WTC11 (cell line): ENCODE results near the gene ACP4. TPM values are rescaled to one million over a fixed set of nuclear protein-coding genes. Genes with fewer than 3 reads are reported as not detected.

ENCODE experiments used
- ATAC-seq: fragments of 200-7000 bp; cut with Tn5 transposase; 2 replicates; pipeline ENCODE4 v1.10.0; 2021; ENCODE audit warnings: mild to moderate bottlenecking, moderate library complexity
- CTCF ChIA-PET: fragments of 300-600 bp; sonication (Branson Sonifier 250); formaldehyde crosslinking; loops from one replicate; lab custom pipeline; 2021; ENCODE audit warnings: antibody characterized with exemption; lab: Charles Lee
- POLR2A ChIA-PET: fragments of 350-600 bp; sonication (Branson Sonifier 250); formaldehyde crosslinking; loops from one replicate; lab custom pipeline; 2021; ENCODE audit warnings: antibody characterized with exemption; lab: Charles Lee
- DNase-seq: peaks from one replicate; pipeline ENCODE4 v3.0.0; 2021; ENCODE audit warnings: low spot score
- H3K27ac Mint-ChIP-seq: 2 replicates; pipeline ENCODE4 v1.8.0; 2021; ENCODE audit warnings: mixed read lengths
- H3K27me3 Mint-ChIP-seq: 2 replicates; pipeline ENCODE4 v1.8.0; 2021; ENCODE audit warnings: low read depth, mild to moderate bottlenecking, moderate library complexity, mixed read lengths
- H3K36me3 Mint-ChIP-seq: 2 replicates; pipeline ENCODE4 v1.8.0; 2021; ENCODE audit warnings: mixed read lengths
- H3K4me1 Mint-ChIP-seq: 2 replicates; pipeline ENCODE4 v1.8.0; 2022; ENCODE audit warnings: mixed read lengths
- H3K4me3 Mint-ChIP-seq: 2 replicates; pipeline ENCODE4 v1.8.0; 2021; ENCODE audit warnings: mild to moderate bottlenecking, moderate library complexity, mixed read lengths
- H3K9me3 Mint-ChIP-seq: 2 replicates; pipeline ENCODE4 v1.8.0; 2021; ENCODE audit warnings: mixed read lengths
- AR ChIP-seq: fragments of 250-450 bp; sonication (Bioruptor Pico); IDR thresholded peaks from 2 replicates; pipeline ENCODE4 v1.9.0; 2021; ENCODE audit warnings: mild to moderate bottlenecking
- ARID4B ChIP-seq: sonication (generic); formaldehyde crosslinking; IDR thresholded peaks from 2 replicates; pipeline ENCODE4 v1.8.0; 2023; ENCODE audit warnings: missing genetic modification reagents, mild to moderate bottlenecking, borderline replicate concordance
- ATF3 ChIP-seq: sonication (generic); formaldehyde crosslinking; conservative IDR thresholded peaks from 2 replicates; pipeline ENCODE4 v1.8.1; 2022; ENCODE audit warnings: mild to moderate bottlenecking, missing genetic modification reagents
- EMX1 ChIP-seq: fragments of 250-450 bp; sonication (Bioruptor Pico); IDR thresholded peaks from 2 replicates; pipeline ENCODE4 v1.8.0; 2021; ENCODE audit warnings: mild to moderate bottlenecking
- ERG ChIP-seq: fragments of 250-450 bp; sonication (Bioruptor Pico); IDR thresholded peaks from 2 replicates; pipeline ENCODE4 v1.8.0; 2021; ENCODE audit warnings: mild to moderate bottlenecking
- ESRRA ChIP-seq: sonication (generic); formaldehyde crosslinking; IDR thresholded peaks from 2 replicates; pipeline ENCODE4 v1.8.1; 2022; ENCODE audit warnings: mild to moderate bottlenecking, missing genetic modification reagents, borderline replicate concordance
- HMGXB4 ChIP-seq: sonication (generic); formaldehyde crosslinking; IDR thresholded peaks from 2 replicates; pipeline ENCODE4 v1.8.1; 2023; ENCODE audit warnings: mild to moderate bottlenecking, moderate library complexity, missing genetic modification reagents
- MYBL2 ChIP-seq: sonication (generic); formaldehyde crosslinking; IDR thresholded peaks from 2 replicates; pipeline ENCODE4 v1.8.1; 2023; ENCODE audit warnings: mild to moderate bottlenecking, moderate library complexity, missing genetic modification reagents
- NFATC4 ChIP-seq: fragments of 250-450 bp; sonication (Bioruptor Pico); IDR thresholded peaks from 2 replicates; pipeline ENCODE4 v1.9.0; 2021; ENCODE audit warnings: mild to moderate bottlenecking
- NFE2L1 ChIP-seq: sonication (generic); formaldehyde crosslinking; IDR thresholded peaks from 2 replicates; pipeline ENCODE4 v1.8.1; 2023; ENCODE audit warnings: missing genetic modification reagents
- NR1H2 ChIP-seq: sonication (generic); formaldehyde crosslinking; IDR thresholded peaks from 2 replicates; pipeline ENCODE4 v1.9.0; 2021; ENCODE audit warnings: mild to moderate bottlenecking, moderate library complexity, missing genetic modification reagents
- NR3C1 ChIP-seq: sonication (generic); formaldehyde crosslinking; conservative IDR thresholded peaks from 2 replicates; pipeline ENCODE4 v1.8.1; 2023; ENCODE audit warnings: low read depth, mild to moderate bottlenecking, missing genetic modification reagents
- PREB ChIP-seq: sonication (generic); formaldehyde crosslinking; IDR thresholded peaks from 2 replicates; pipeline ENCODE4 v1.8.1; 2022; ENCODE audit warnings: mild to moderate bottlenecking, missing genetic modification reagents, moderate library complexity, borderline replicate concordance
- SMAD3 ChIP-seq: sonication (generic); formaldehyde crosslinking; IDR thresholded peaks from 2 replicates; pipeline ENCODE4 v1.8.0; 2022; ENCODE audit warnings: missing genetic modification reagents, mild to moderate bottlenecking, borderline replicate concordance
- USF2 ChIP-seq: sonication (generic); formaldehyde crosslinking; IDR thresholded peaks from 2 replicates; pipeline ENCODE4 v1.8.1; 2023; ENCODE audit warnings: mild to moderate bottlenecking, missing genetic modification reagents, moderate library complexity
- ZBTB43 ChIP-seq: sonication (generic); formaldehyde crosslinking; IDR thresholded peaks from 2 replicates; pipeline ENCODE4 v1.8.1; 2023; ENCODE audit warnings: mild to moderate bottlenecking, missing genetic modification reagents
- ZMAT4 ChIP-seq: fragments of 250-450 bp; sonication (Bioruptor Pico); IDR thresholded peaks from 2 replicates; pipeline ENCODE4 v1.9.0; 2021; ENCODE audit warnings: mild to moderate bottlenecking
- total RNA-seq: library from RNA; stranded (reverse); gene quantifications from 3 replicates; pipeline ENCODE4 v1.2.3, GENCODE V29; 2021

ACP4 gene
- total RNA-seq, 1 experiment from 2014 or later = not detected

- H3K4me1 Mint-ChIP-seq = peaks cover 13% of the 10 kb centered on the region
- no peak overlapping the region for H3K27ac Mint-ChIP-seq
- H3K4me3 Mint-ChIP-seq = no peak overlapping the region
- ChIA-PET CTCF (interaction anchor here (0.6 to 1.1 kb wide), 2 partner anchors 49 to 1745 kb away, joined by 3 read pairs; no protein-coding TSS in a partner anchor), POLR2A (no interaction called here)
- no peak for TF ChIP-seq NR1H2
- TF ChIP-seq NFE2L1 = no peak
- DNase-seq (no peak), ATAC-seq (no peak)
- no peaks in the 10 kb centered on the region for H3K36me3 Mint-ChIP-seq
- H3K9me3 Mint-ChIP-seq = peaks cover 7% of the 10 kb centered on the region; the same call in 1 of the 2 replicates
- peaks cover 63% of the 10 kb centered on the region for H3K27me3 Mint-ChIP-seq
Measured at GRCh38 chr19:50843205-50843604, 53.0 kb downstream of the ACP4 start.

- ChIA-PET CTCF (interaction anchor here (0.6 to 1.1 kb wide), 2 partner anchors 49 to 1744 kb away, joined by 3 read pairs; no protein-coding TSS in a partner anchor), POLR2A (no interaction called here)
- H3K36me3 Mint-ChIP-seq = no peaks in the 10 kb centered on the region
- peaks cover 7% of the 10 kb centered on the region; the same call in 1 of the 2 replicates for H3K9me3 Mint-ChIP-seq
- DNase-seq (no peak), ATAC-seq (no peak)
- H3K27me3 Mint-ChIP-seq = peaks cover 68% of the 10 kb centered on the region
- peaks cover 11% of the 10 kb centered on the region for H3K4me1 Mint-ChIP-seq
- H3K27ac Mint-ChIP-seq = no peak overlapping the region
- no peak overlapping the region for H3K4me3 Mint-ChIP-seq
- no peak for TF ChIP-seq ZMAT4
- TF ChIP-seq ATF3 (CRISPR knock-in tag) = no peak
- TF ChIP-seq ERG = no peak
- no peak for TF ChIP-seq ESRRA (CRISPR knock-in tag)
- no peak for TF ChIP-seq HMGXB4 (CRISPR knock-in tag)
- TF ChIP-seq NR3C1 = no peak
- no peak for TF ChIP-seq NFE2L1
- no peak for TF ChIP-seq MYBL2 (CRISPR knock-in tag)
- TF ChIP-seq AR (CRISPR knock-in tag) = no peak
- TF ChIP-seq NFATC4 (CRISPR knock-in tag) = no peak
- TF ChIP-seq ARID4B (CRISPR knock-in tag) = no peak
- TF ChIP-seq ZBTB43 (CRISPR knock-in tag) = no peak
- no peak for TF ChIP-seq SMAD3 (CRISPR knock-in tag)
- TF ChIP-seq EMX1 = no peak
- no peak for TF ChIP-seq USF2
- TF ChIP-seq PREB (CRISPR knock-in tag) = no peak
Measured at GRCh38 chr19:50843701-50844221, 53.5 kb downstream of the ACP4 start.
